Thoracic aorta (tissue), 2 donors: ENCODE data around the gene CRISPLD2. TPM values are rescaled to one million over a fixed set of nuclear protein-coding genes. Genes with fewer than 3 reads are reported as not detected.
A peak's percentile ranks its signal among the peaks of the same experiment; 100 is the strongest.

Experiments used
- ATAC-seq: fragments of 150-250 bp; one replicate; pipeline ENCODE4 v1.8.0; 2017; ENCODE audit warnings: low read depth; ENCODE audit not compliant: insufficient number of reproducible peaks, low FRiP score
- DNase-seq: peaks from one replicate; pipeline ENCODE4 v3.0.0-alpha.2; 2020; ENCODE audit warnings: low spot score
- H3K27ac ChIP-seq, 2 donors: fragments of 200-600 bp; sonication (generic); 1 replicate in 1 of 2; 2 replicates in 1 of 2; pipeline ENCODE4 v1.5.1; 2016; ENCODE audit warnings: mild to moderate bottlenecking in 2 of 2, moderate library complexity in 2 of 2
- H3K27me3 ChIP-seq: fragments of 200-600 bp; sonication (generic); replicated peaks from 2 replicates; pipeline ENCODE4 v1.6.0; 2016; ENCODE audit warnings: mild to moderate bottlenecking; ENCODE audit not compliant: insufficient read depth
- H3K36me3 ChIP-seq: fragments of 200-600 bp; sonication (generic); one replicate; pipeline ENCODE4 v1.5.1; 2016
- H3K4me1 ChIP-seq, 2 donors: fragments of 200-600 bp; sonication (generic); 1 replicate in 1 of 2; 2 replicates in 1 of 2; pipeline versions ENCODE4 v1.5.1 to v1.6.0; 2016; ENCODE audit warnings: low read depth in 2 of 2, mild to moderate bottlenecking in 1 of 2; ENCODE audit not compliant: control insufficient read depth in 1 of 2
- H3K4me3 ChIP-seq: fragments of 200-600 bp; sonication (generic); 2 replicates; pipeline ENCODE4 v1.5.1; 2016; ENCODE audit warnings: mild to moderate bottlenecking
- H3K9me3 ChIP-seq: fragments of 200-600 bp; sonication (generic); 2 replicates; pipeline ENCODE4 v1.5.1; 2016
- CTCF ChIP-seq: fragments of 200-600 bp; sonication (generic); IDR thresholded peaks from one replicate; pipeline ENCODE4 v1.5.1; 2019; ENCODE audit warnings: antibody characterized with exemption
- total RNA-seq, 2 donors: library from RNA; depleted of rRNA; stranded (reverse); fragments of >200 nt; gene quantifications; one replicate each; pipeline versions ENCODE4 v1.1.0 to v1.2.3, GENCODE V29; 2016

Gene CRISPLD2
- total RNA-seq, 2 donors from 2014 or later, result 116 to 390 TPM

- Histone ChIP-seq H3K36me3 (no peaks in the 10 kb centered on the region), H3K9me3 (no peaks in the 10 kb centered on the region), H3K27me3 (no peaks in the 10 kb centered on the region), H3K4me1 (peaks cover 6 to 18% of the 10 kb centered on the region in 2 donors), H3K4me3 (no peak overlapping the region), H3K27ac (no peak overlapping the region)
- ATAC-seq (no peak), DNase-seq (no peak)
- no peak for TF ChIP-seq CTCF
These were observed 1.7 kb upstream of the CRISPLD2 start for GRCh38 chr16:84818133-84818532.

GRCh38 chr16:84818989-84819643 lies 669 bp upstream of the CRISPLD2 start:
- Histone ChIP-seq H3K36me3 (no peaks in the 10 kb centered on the region), H3K4me3 (peak overlapping the region; percentile 74), H3K9me3 (no peaks in the 10 kb centered on the region), H3K4me1 (peaks cover 6 to 18% of the 10 kb centered on the region in 2 donors), H3K27me3 (no peaks in the 10 kb centered on the region), H3K27ac (no peak overlapping the region)
- no peak for DNase-seq
- no peak for ATAC-seq
- no peak for TF ChIP-seq CTCF

GRCh38 chr16:84820305-84820684 lies 510 bp downstream of the CRISPLD2 start:
- no peaks in the 10 kb centered on the region for H3K9me3 ChIP-seq
- H3K4me3 ChIP-seq, result peak overlapping the region; percentile 74
- DNase-seq (no peak), ATAC-seq (no peak)
- no peak overlapping the region for H3K27ac ChIP-seq
- TF ChIP-seq CTCF, result peak; percentile 4
- no peaks in the 10 kb centered on the region for H3K27me3 ChIP-seq
- no peaks in the 10 kb centered on the region for H3K36me3 ChIP-seq
- peaks cover 6 to 18% of the 10 kb centered on the region in 2 donors for H3K4me1 ChIP-seq

DNA sequence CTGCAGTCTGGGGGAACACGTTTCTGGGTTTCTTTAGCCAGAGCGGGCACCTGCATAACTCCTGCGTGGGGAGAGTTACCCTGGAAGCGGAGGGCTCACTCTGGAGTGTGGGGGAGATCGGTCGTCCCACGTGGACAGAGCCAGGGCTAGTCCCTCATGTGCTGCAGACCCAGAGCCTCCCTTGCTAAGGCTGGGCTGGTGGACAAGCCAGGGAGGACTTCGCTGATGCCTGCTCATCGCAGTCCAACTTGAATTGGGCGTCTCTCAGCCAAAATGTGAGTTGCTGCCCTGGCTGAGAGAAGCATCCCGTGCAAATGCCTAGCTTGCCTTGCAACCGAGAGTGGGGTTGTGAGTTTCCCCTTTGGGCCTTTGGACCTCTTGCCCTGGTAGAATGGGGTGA lies 986 bp downstream of the CRISPLD2 start:
- TF ChIP-seq CTCF, result no peak
- H3K36me3 ChIP-seq, result no peaks in the 10 kb centered on the region
- H3K4me1 ChIP-seq, result peaks cover 6 to 18% of the 10 kb centered on the region in 2 donors
- H3K9me3 ChIP-seq, result no peaks in the 10 kb centered on the region
- no peak overlapping the region for H3K27ac ChIP-seq
- ATAC-seq (no peak), DNase-seq (no peak)
- H3K27me3 ChIP-seq, result no peaks in the 10 kb centered on the region
- H3K4me3 ChIP-seq, result peak overlapping the region; percentile 74

DNA sequence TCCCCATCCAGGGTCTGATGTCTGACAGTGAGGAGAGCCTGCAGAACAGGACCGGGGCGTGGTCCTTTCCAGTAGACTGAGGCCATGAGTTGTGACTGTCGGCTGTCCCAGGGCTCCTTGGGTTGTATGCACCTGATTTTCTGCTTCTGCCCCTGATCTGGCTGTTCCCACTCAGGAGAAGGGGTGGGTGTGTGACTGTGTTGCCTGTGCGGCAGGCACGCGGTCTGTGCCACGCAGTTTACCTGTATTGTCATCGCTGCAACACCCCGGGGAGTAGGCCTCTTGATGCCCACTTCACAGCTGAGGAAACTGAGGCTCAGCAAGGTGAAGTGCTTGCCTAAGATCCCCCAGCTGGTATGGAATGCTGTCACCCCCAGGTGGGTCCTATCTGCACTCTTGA lies 1.4 kb downstream of the CRISPLD2 start:
- H3K4me1 ChIP-seq, result peaks cover 6 to 18% of the 10 kb centered on the region in 2 donors
- no peak for TF ChIP-seq CTCF
- H3K27me3 ChIP-seq, result no peaks in the 10 kb centered on the region
- H3K4me3 ChIP-seq, result peak overlapping the region; percentile 74
- no peaks in the 10 kb centered on the region for H3K36me3 ChIP-seq
- no peak overlapping the region for H3K27ac ChIP-seq
- no peaks in the 10 kb centered on the region for H3K9me3 ChIP-seq
- ATAC-seq (no peak), DNase-seq (no peak)
